ENCODE measurements around the gene CHST1.

DNA sequence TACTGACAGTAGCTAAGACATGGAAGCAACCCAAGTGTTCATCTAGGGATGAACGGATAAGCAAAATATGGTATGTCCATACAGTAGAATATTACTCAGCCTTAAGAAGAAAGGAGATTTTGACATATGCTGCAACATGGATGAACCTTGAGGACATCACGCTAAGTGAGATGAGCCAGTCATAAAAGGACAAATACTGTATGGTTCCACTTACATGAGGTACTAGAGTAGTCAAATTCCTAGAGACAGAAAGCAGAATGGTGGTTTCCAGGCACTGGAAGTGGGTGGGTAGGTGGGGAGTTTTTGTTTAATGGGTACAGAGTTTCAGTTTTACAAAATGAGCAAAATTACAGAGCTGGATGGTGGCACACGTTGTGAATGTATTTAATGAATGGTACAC, 18.1 kb downstream of the CHST1 start:
- TF ChIP-seq, protein P1, sequence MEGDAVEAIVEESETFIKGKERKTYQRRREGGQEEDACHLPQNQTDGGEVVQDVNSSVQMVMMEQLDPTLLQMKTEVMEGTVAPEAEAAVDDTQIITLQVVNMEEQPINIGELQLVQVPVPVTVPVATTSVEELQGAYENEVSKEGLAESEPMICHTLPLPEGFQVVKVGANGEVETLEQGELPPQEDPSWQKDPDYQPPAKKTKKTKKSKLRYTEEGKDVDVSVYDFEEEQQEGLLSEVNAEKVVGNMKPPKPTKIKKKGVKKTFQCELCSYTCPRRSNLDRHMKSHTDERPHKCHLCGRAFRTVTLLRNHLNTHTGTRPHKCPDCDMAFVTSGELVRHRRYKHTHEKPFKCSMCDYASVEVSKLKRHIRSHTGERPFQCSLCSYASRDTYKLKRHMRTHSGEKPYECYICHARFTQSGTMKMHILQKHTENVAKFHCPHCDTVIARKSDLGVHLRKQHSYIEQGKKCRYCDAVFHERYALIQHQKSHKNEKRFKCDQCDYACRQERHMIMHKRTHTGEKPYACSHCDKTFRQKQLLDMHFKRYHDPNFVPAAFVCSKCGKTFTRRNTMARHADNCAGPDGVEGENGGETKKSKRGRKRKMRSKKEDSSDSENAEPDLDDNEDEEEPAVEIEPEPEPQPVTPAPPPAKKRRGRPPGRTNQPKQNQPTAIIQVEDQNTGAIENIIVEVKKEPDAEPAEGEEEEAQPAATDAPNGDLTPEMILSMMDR (IDR thresholded peaks at IDR 0.05) = no peak
- no peak for TF ChIP-seq EP300 (IDR thresholded peaks at IDR 0.05)

Measured in esophagus muscularis mucosa (tissue), 3 donors.